ENCODE results near the gene TSPAN17.

The TSPAN17 gene

GRCh38 chr5:176642675-176643490, 4.4 kb upstream of the TSPAN17 start:
- DNase-seq (ENCODE audit: low spot score) = no peak

GRCh38 chr5:176643491-176644219, 3.6 kb upstream of the TSPAN17 start:
- DNase-seq (ENCODE audit: low spot score) = no peak

DNA sequence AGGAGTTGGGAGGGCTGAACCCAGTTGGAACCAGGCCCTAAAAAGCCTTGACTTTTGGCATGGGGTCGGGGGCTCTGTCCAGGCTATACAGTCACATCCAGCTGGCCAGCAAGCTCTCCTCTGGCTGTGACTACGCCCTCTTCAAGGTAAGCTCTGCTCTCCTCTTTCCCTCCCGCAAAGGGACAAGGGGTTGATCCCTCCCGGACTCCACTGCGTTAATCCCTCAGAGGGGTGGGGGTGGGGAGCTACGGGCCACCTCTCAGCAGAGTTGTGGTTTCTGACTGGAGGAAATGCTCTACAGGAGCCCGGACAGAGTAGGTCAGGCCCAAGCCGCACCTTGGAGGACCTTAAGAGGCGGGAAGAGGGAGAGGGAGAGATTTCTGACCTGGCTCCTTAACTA, 3.0 kb upstream of the TSPAN17 start:
- DNase-seq (ENCODE audit: low spot score) = no peak

DNA sequence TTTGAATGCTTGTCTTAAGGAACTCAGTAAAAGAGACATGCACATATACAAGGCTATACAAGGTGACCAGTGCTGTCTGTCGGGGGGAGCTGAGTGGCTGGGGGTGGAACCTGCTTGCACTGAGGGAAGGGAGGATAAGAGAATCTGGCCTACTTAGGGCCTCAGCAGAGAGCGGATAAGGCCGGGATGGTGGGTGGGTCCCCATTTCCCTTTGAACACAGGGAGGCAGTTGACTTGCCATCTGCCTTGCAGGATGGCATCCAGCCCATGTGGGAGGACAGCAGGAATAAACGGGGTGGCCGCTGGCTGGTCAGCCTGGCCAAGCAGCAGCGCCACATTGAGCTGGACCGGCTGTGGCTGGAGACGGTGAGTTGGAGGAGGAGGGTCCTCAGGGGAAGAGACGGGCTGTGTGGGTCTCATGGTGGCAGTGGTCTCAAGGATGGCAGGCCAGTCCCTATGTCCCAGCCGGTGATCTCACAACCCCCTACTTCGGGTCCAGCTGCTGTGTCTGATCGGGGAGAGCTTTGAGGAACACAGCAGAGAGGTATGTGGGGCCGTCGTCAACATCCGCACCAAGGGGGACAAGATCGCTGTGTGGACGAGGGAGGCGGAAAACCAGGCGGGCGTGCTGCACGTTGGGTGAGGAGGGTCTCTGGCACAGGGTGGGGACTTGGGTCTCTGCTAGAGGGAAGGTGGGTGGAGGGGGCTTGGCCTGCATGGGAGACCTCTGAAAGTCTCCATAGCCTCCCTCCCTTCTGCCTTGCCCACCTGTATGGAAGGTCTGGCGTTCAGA, 2.2 kb upstream of the TSPAN17 start:
- no peak for DNase-seq (ENCODE audit: low spot score)

- DNase-seq (ENCODE audit: low spot score) = no peak
Measured at GRCh38 chr5:176646049-176646706, 1.1 kb upstream of the TSPAN17 start.

DNA sequence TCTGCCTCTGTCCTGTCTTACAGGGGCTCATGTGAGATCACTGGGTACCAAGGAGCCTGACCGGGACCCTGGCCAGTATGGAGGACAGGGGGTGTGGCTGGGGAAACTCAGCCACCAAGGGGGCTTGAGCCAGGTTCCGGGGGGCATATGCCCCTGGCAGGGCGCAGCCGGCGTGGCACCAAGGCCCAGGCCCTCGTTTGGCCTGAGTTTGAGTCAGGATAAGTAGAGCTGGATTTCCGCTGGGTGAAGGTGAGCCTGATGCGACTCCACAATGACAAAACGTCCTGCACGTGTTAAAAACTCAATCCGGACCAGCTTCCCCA, 616 bp upstream of the TSPAN17 start:
- no peak for DNase-seq (ENCODE audit: low spot score)

DNA sequence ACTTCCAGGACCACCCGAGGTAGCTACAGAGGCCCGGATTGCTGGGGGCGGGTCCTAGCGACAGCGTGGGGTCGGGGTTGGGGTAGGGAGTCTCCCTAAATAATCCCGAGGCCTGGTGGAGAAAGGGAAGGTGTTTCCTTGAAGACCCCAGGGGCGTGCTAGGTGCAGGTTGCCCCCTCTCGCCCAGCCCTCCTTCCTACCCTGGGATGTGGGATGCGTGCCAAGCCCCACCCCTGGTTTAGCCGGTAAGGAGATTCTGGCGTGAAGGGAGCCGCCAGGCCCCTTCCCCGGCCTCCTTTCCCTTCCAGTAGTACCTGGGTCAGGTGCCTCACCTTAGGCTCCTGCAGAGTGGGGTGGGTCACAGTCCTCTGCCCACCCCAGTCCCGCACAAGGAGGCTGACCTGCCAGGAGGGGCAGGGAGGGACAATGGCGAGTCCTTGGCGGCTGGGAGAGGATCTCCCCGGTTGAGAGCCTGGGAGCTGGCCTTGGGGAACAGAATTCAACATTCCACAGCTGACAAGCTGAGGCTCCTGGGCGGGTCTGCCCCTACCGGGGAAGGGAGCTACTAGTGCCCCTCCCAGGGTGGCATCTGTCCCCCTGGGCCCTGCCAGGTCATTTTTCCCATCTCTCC, 674 bp downstream of the TSPAN17 start:
- peak; percentile 59 for DNase-seq (ENCODE audit: low spot score)

DNA sequence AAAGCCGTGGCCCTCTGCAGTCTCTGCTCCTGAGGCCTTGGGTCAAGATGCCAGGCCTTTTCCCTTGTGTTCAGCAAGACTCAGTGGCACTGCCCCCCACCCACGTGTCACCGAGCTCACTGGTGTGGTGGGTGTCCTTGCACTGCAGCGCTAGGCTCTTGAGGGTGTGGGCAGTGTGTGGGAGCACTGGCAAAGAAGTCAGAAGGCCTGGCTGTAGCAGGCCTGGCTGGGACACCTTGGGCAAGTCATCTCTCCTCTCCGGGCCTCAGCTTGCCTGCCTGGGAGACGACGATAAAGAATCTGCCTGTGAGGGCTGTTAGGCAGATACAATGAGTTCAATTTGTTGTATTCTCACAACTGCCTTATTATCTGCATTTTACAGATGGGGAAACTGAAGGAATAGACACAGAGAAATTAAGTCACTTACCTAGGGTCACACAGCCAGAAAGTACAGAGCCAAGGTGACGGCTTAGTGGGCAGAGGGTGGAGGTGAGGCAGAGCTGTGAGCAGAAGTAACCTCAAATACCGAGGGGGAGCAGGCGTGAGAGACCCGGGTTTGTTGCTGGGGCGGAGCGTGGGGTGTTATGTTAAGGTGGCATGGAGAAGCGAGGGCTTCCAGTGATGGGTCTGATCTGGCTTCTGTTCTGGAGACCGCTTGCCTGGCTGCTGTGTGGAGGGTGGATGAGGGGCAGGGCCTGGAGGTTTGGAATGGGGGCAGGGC, 1.4 kb downstream of the TSPAN17 start:
- no peak for DNase-seq (ENCODE audit: low spot score)

DNA sequence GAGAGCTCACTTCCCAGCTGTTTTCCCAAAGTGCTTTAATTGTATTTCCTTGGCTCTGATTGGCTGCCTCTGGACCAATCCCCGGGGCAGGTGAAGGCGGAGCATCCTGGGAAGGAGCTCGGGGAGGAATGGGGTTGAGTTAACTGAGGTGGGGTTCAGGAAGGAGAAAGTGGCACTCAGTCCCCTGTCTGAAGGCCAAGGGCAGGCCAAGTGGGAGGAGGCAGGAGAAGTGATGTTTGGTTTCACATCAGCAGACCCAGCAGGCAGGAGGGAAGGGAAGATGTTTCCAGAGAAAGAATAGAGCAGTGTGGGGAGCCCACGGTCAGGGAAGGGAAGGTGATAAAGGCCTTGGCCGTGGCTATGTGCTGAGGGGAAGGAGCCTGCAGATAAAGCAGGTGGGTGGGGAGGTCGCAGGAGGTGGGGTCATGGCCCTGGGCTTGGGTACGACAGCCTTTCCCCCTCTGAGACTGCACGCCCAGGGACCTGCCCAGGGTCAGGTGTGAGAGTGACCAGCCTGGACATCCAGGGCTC, 3.1 kb downstream of the TSPAN17 start:
- DNase-seq (ENCODE audit: low spot score) = no peak

GRCh38 chr5:176651472-176651980, 4.2 kb downstream of the TSPAN17 start:
- no peak for DNase-seq (ENCODE audit: low spot score)

- no peak for DNase-seq (ENCODE audit: low spot score)
Measured at GRCh38 chr5:176652136-176652535, 4.9 kb downstream of the TSPAN17 start.

- no peak for DNase-seq (ENCODE audit: low spot score)
Measured at GRCh38 chr5:176653401-176654385, 6.4 kb downstream of the TSPAN17 start.

- DNase-seq (ENCODE audit: low spot score) = no peak
Measured at GRCh38 chr5:176654856-176655255, 7.6 kb downstream of the TSPAN17 start.

DNA sequence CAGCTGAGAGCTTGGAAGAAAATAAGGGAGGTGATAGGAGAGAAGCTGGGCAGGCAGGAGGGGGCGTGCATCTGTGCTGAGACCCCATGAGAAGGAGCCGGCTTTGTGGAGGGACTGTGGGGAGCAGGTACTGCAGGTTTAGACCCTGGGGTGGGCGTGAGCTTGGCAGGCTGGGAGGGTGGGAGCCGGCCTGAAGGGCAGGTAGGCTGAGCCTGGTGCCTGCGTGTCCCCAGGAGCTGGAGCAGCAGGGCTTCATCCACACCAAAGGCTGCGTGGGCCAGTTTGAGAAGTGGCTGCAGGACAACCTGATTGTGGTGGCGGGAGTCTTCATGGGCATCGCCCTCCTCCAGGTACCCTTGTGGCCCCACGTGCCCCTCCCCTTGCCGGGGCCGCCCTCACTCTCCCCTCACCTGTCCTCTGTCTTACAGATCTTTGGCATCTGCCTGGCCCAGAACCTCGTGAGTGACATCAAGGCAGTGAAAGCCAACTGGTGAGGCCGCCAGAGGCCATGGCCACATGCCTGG, 9.2 kb downstream of the TSPAN17 start:
- no peak for DNase-seq (ENCODE audit: low spot score)

- DNase-seq (ENCODE audit: low spot score) = peak; percentile 57
Measured at GRCh38 chr5:176658007-176658599, 10.8 kb downstream of the TSPAN17 start.

DNA sequence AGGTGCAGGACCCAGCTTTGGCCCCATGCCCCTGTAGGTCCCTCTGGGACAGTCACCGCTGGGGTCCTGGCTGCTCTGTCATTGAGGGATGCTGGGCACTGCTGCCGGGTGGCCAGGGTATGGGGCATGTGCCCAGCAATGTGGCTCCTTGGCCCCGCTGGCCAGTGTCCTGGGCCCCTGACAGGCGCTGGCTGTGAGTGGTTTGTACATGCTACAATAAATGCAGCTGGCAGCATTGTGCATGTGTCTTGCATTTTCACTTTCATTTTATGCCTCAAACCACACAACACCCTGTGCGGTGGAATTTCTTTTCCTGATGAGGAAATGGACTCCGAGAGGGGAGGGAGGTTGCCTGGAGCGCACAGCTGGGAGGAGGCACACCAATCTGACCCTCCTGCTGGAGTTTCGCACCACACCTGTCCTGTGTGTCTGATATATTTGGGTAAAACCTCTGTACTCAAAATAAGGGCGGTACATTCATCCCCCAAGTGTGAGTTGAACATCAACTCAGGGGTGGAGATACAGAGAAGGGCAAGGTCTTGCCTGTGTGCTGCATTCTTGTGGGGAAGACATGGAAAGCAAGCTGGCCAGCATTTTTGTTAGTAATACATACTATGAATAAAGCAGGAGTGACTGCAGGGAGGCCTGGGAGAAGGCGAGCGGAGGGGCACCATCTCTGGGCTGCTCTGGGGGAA, 11.7 kb downstream of the TSPAN17 start:
- no peak for DNase-seq (ENCODE audit: low spot score)

- DNase-seq (ENCODE audit: low spot score) = no peak
Measured at GRCh38 chr5:176659512-176659839, 12.2 kb downstream of the TSPAN17 start.

DNA sequence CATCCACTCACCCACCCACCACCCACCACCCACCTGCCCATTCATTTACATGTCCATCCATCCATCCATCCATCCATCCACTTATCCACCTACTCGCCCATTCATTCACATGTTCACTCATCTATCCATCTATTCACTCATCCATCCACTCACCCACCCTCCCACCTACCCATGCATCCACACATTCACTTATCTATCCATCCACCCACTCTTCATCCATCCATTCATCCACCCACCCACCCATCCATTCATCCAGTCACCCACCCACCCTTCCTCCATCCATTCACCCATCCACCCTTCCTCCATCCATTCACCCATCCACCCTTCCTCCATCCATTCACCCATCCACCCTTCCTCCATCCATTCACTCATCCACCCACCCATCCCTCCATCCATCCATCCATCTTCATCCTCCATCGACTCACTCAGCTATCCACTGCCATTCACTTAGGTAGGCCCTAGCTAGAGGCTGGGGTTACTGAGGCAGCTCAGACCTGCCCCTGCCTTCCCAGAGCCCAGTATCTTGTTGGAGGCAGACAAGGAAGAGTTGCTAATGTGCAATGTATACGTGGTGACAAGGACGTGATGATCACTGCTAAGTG, 12.7 kb downstream of the TSPAN17 start:
- no peak for DNase-seq (ENCODE audit: low spot score)

All from LoVo (cell line).